NCI-H774 (cell line): Measurements from ENCODE around the gene FBXO47.
A peak's percentile ranks its signal among the peaks of the same experiment; 100 is the strongest.

Experiments
- DNase-seq: peaks from one replicate; lab custom pipeline; 2025; lab: John Stamatoyannopoulos, UW

FBXO47 gene

GRCh38 chr17:38967290-38967738, at the start of gene FBXO47:
TSS of gene FBXO47 (minus strand) at chr17:38967403. CDS start at chr17:38963025, 4,378 bp downstream.
- no peak for DNase-seq

GRCh38 chr17:39016193-39017153, 49.3 kb upstream of the FBXO47 start:
- no peak for DNase-seq

GRCh38 chr17:39015546-39015935, 48.3 kb upstream of the FBXO47 start:
- DNase-seq, result no peak

GRCh38 chr17:39014795-39015545, 47.8 kb upstream of the FBXO47 start:
- no peak for DNase-seq

GRCh38 chr17:39014044-39014794, 47.0 kb upstream of the FBXO47 start:
- no peak for DNase-seq

- no peak for DNase-seq
Measured at GRCh38 chr17:39012725-39013124, 45.5 kb upstream of the FBXO47 start.

- no peak for DNase-seq
Measured at GRCh38 chr17:39011907-39012468, 44.8 kb upstream of the FBXO47 start.

GRCh38 chr17:39009581-39010001, 42.4 kb upstream of the FBXO47 start:
- no peak for DNase-seq

- DNase-seq, result no peak
Measured at GRCh38 chr17:39008633-39009032, 41.4 kb upstream of the FBXO47 start.

GRCh38 chr17:39002991-39003715, 36.0 kb upstream of the FBXO47 start:
- no peak for DNase-seq

GRCh38 chr17:39001703-39002637, 34.8 kb upstream of the FBXO47 start:
- no peak for DNase-seq

GRCh38 chr17:39000021-39000601, 32.9 kb upstream of the FBXO47 start:
- DNase-seq, result no peak

- DNase-seq, result no peak
Measured at GRCh38 chr17:38996660-38997337, 29.6 kb upstream of the FBXO47 start.

GRCh38 chr17:38994026-38994425, 26.8 kb upstream of the FBXO47 start:
- DNase-seq, result peak; percentile 21

- DNase-seq, result no peak
Measured at GRCh38 chr17:38984666-38985065, 17.5 kb upstream of the FBXO47 start.

GRCh38 chr17:38982858-38983746, 15.9 kb upstream of the FBXO47 start:
- DNase-seq, result peak; percentile 87

GRCh38 chr17:38981636-38982035, 14.4 kb upstream of the FBXO47 start:
- no peak for DNase-seq
